Neural cell (in vitro differentiated cells): Measurements from ENCODE around the gene NSG1.

ENCODE experiments used
- EP300 ChIP-seq: fragments of 450-650 bp; conservative IDR thresholded peaks from 2 replicates; pipeline ENCODE4 v1.6.1; 2014; ENCODE audit warnings: antibody characterized with exemption, mild to moderate bottlenecking, moderate library complexity; ENCODE audit not compliant: poor library complexity, severe bottlenecking
- EZH2 ChIP-seq: fragments of 200-600, 300-800 bp; shearing (Covaris generic), sonication (generic); IDR thresholded peaks from 2 replicates; pipeline ENCODE4 v1.6.1; 2014; ENCODE audit warnings: antibody characterized with exemption, low read length, borderline replicate concordance, mild to moderate bottlenecking; ENCODE audit not compliant: insufficient read depth, poor library complexity, severe bottlenecking
- MXI1 ChIP-seq: fragments of 450-650 bp; conservative IDR thresholded peaks from 2 replicates; pipeline ENCODE4 v1.6.1; 2014; ENCODE audit warnings: antibody characterized with exemption, mild to moderate bottlenecking; ENCODE audit not compliant: poor library complexity, severe bottlenecking
- POLR2AphosphoS5 ChIP-seq: IDR thresholded peaks from 2 replicates; pipeline ENCODE4 v1.6.1; 2012
- RAD21 ChIP-seq: fragments of 450-650 bp; conservative IDR thresholded peaks from 2 replicates; pipeline ENCODE4 v1.6.1; 2014; ENCODE audit warnings: antibody characterized with exemption, mild to moderate bottlenecking, moderate library complexity
- SMC3 ChIP-seq: fragments of 450-650 bp; conservative IDR thresholded peaks from 2 replicates; pipeline ENCODE4 v1.6.1; 2014; ENCODE audit warnings: antibody characterized with exemption, mild to moderate bottlenecking, moderate library complexity; ENCODE audit not compliant: poor library complexity
- TAF1 ChIP-seq: IDR thresholded peaks from 2 replicates; pipeline ENCODE4 v1.6.1; 2012; ENCODE audit warnings: low read depth
- TF ChIP-seq, protein P1 (sequence below): fragments of 450-650 bp; IDR thresholded peaks from 2 replicates; pipeline ENCODE4 v1.5.1; 2014; ENCODE audit warnings: antibody characterized with exemption, mild to moderate bottlenecking, moderate library complexity; ENCODE audit not compliant: poor library complexity, severe bottlenecking
- TF ChIP-seq, protein P2 (sequence below): IDR thresholded peaks from 2 replicates; pipeline ENCODE4 v1.6.1; 2012; ENCODE audit warnings: borderline replicate concordance

- TF ChIP-seq, protein P1, sequence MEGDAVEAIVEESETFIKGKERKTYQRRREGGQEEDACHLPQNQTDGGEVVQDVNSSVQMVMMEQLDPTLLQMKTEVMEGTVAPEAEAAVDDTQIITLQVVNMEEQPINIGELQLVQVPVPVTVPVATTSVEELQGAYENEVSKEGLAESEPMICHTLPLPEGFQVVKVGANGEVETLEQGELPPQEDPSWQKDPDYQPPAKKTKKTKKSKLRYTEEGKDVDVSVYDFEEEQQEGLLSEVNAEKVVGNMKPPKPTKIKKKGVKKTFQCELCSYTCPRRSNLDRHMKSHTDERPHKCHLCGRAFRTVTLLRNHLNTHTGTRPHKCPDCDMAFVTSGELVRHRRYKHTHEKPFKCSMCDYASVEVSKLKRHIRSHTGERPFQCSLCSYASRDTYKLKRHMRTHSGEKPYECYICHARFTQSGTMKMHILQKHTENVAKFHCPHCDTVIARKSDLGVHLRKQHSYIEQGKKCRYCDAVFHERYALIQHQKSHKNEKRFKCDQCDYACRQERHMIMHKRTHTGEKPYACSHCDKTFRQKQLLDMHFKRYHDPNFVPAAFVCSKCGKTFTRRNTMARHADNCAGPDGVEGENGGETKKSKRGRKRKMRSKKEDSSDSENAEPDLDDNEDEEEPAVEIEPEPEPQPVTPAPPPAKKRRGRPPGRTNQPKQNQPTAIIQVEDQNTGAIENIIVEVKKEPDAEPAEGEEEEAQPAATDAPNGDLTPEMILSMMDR: no peak
- TF ChIP-seq TAF1: no peak
- TF ChIP-seq RAD21: no peak
- TF ChIP-seq POLR2AphosphoS5: no peak
- no peak for TF ChIP-seq EZH2
- TF ChIP-seq EP300: no peak
- TF ChIP-seq SMC3: no peak
- no peak for TF ChIP-seq MXI1
- TF ChIP-seq, protein P2, sequence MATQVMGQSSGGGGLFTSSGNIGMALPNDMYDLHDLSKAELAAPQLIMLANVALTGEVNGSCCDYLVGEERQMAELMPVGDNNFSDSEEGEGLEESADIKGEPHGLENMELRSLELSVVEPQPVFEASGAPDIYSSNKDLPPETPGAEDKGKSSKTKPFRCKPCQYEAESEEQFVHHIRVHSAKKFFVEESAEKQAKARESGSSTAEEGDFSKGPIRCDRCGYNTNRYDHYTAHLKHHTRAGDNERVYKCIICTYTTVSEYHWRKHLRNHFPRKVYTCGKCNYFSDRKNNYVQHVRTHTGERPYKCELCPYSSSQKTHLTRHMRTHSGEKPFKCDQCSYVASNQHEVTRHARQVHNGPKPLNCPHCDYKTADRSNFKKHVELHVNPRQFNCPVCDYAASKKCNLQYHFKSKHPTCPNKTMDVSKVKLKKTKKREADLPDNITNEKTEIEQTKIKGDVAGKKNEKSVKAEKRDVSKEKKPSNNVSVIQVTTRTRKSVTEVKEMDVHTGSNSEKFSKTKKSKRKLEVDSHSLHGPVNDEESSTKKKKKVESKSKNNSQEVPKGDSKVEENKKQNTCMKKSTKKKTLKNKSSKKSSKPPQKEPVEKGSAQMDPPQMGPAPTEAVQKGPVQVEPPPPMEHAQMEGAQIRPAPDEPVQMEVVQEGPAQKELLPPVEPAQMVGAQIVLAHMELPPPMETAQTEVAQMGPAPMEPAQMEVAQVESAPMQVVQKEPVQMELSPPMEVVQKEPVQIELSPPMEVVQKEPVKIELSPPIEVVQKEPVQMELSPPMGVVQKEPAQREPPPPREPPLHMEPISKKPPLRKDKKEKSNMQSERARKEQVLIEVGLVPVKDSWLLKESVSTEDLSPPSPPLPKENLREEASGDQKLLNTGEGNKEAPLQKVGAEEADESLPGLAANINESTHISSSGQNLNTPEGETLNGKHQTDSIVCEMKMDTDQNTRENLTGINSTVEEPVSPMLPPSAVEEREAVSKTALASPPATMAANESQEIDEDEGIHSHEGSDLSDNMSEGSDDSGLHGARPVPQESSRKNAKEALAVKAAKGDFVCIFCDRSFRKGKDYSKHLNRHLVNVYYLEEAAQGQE: no peak
Measured at GRCh38 chr4:4355302-4355701, 31.6 kb upstream of the NSG1 start.
